Activated CD8-positive, alpha-beta T cell treated with anti-CD3 and anti-CD28 coated beads for 36 hours (primary cell): ENCODE measurements around the gene ALAS1. TPM values are rescaled to one million over a fixed set of nuclear protein-coding genes. Genes with fewer than 3 reads are reported as not detected.
"Not testable (repeated sequence)": the region's sequence is repeated elsewhere in the genome, so short reads cannot be mapped to it uniquely, and the experiment has no call there.

Experiments used
- ATAC-seq: fragments of 200-7000 bp; cut with Tn5 transposase; one replicate; pipeline ENCODE4 v1.10.0; 2021; ENCODE audit warnings: mild to moderate bottlenecking, moderate library complexity
- CTCF ChIA-PET: fragments of 350-600 bp; sonication (Branson Sonifier 250); formaldehyde crosslinking; loops from one replicate; lab custom pipeline; 2021; ENCODE audit warnings: antibody characterized with exemption; lab: Charles Lee
- POLR2A ChIA-PET: fragments of 350-600 bp; sonication (Branson Sonifier 250); formaldehyde crosslinking; loops from one replicate; lab custom pipeline; 2021; ENCODE audit warnings: antibody characterized with exemption; lab: Charles Lee
- DNase-seq: peaks from one replicate; pipeline ENCODE4 v3.0.0-alpha.2; 2020
- H3K27ac Mint-ChIP-seq: one replicate; pipeline ENCODE4 v1.8.0; 2021; ENCODE audit warnings: mild to moderate bottlenecking, mixed read lengths
- H3K27me3 Mint-ChIP-seq: one replicate; pipeline ENCODE4 v1.8.0; 2021; ENCODE audit warnings: mixed read lengths
- H3K36me3 Mint-ChIP-seq: one replicate; pipeline ENCODE4 v1.8.0; 2021; ENCODE audit warnings: low read depth, mixed read lengths
- H3K4me1 Mint-ChIP-seq: one replicate; pipeline ENCODE4 v1.8.0; 2021; ENCODE audit warnings: low read depth, mixed read lengths
- H3K4me3 Mint-ChIP-seq: one replicate; pipeline ENCODE4 v1.8.0; 2021; ENCODE audit warnings: mild to moderate bottlenecking, moderate library complexity, mixed read lengths
- H3K9me3 Mint-ChIP-seq: one replicate; pipeline ENCODE4 v1.8.0; 2021; ENCODE audit warnings: mixed read lengths
- CTCF ChIP-seq: fragments of 200-600 bp; IDR thresholded peaks from one replicate; pipeline ENCODE4 v1.8.0; 2022; ENCODE audit warnings: antibody characterized with exemption, mild to moderate bottlenecking
- intact Hi-C: fragments of 100-400 bp; cut with micrococcal nuclease; formaldehyde crosslinking; loops from one replicate; pipeline ENCODE4 v1.10.0; 2022
- total RNA-seq, 2 experiments: library from RNA; stranded (reverse); gene quantifications; one replicate each; pipeline ENCODE4 v1.2.3, GENCODE V29; 2021

The ALAS1 gene
- total RNA-seq, 2 experiments from 2014 or later: 54.3 to 54.6 TPM

GRCh38 chr3:52177701-52178042 is 20.3 kb upstream of the ALAS1 start:
- DNase-seq (no peak), ATAC-seq (no peak)
- ChIA-PET POLR2A (interaction anchor here (0.6 kb wide), 1 partner anchor 91 kb away, joined by 3 read pairs; no protein-coding TSS in a partner anchor), CTCF (no interaction called here)
- H3K4me3 Mint-ChIP-seq: no peak overlapping the region
- no peaks in the 10 kb centered on the region for H3K4me1 Mint-ChIP-seq
- no peaks in the 10 kb centered on the region for H3K9me3 Mint-ChIP-seq
- no peaks in the 10 kb centered on the region for H3K36me3 Mint-ChIP-seq
- H3K27me3 Mint-ChIP-seq: no peaks in the 10 kb centered on the region
- no peak for TF ChIP-seq CTCF
- H3K27ac Mint-ChIP-seq: no peak overlapping the region
- intact Hi-C loops: no loop called here

GRCh38 chr3:52178126-52178525 is 19.8 kb upstream of the ALAS1 start:
- H3K4me1 Mint-ChIP-seq, CTCF ChIA-PET, H3K27me3 Mint-ChIP-seq, H3K9me3 Mint-ChIP-seq, intact Hi-C loops, H3K27ac Mint-ChIP-seq, DNase-seq, H3K4me3 Mint-ChIP-seq, H3K36me3 Mint-ChIP-seq, ATAC-seq: not testable (repeated sequence)
- POLR2A ChIA-PET: interaction anchor here (0.6 kb wide), 1 partner anchor 90 kb away, joined by 3 read pairs; no protein-coding TSS in a partner anchor

- no peak for TF ChIP-seq CTCF
- ATAC-seq (no peak), DNase-seq (no peak)
- CTCF ChIA-PET: no interaction called here
- intact Hi-C loops: no loop called here
- H3K27me3 Mint-ChIP-seq: no peaks in the 10 kb centered on the region
- no peak overlapping the region for H3K4me3 Mint-ChIP-seq
- H3K27ac Mint-ChIP-seq: no peak overlapping the region
- H3K9me3 Mint-ChIP-seq: no peaks in the 10 kb centered on the region
- POLR2A ChIA-PET: no interaction called here
- H3K36me3 Mint-ChIP-seq: no peaks in the 10 kb centered on the region
- H3K4me1 Mint-ChIP-seq: no peaks in the 10 kb centered on the region
These were observed 19.4 kb upstream of the ALAS1 start for GRCh38 chr3:52178537-52178936.

- ATAC-seq: no peak
- no peaks in the 10 kb centered on the region for H3K36me3 Mint-ChIP-seq
- DNase-seq: no peak
- H3K4me3 Mint-ChIP-seq: no peak overlapping the region
- TF ChIP-seq CTCF: no peak
- no peaks in the 10 kb centered on the region for H3K4me1 Mint-ChIP-seq
- intact Hi-C loops: no loop called here
- POLR2A ChIA-PET: interaction anchor here (0.6 kb wide), 1 partner anchor 245 kb away, joined by 3 read pairs; no protein-coding TSS in a partner anchor
- no peaks in the 10 kb centered on the region for H3K27me3 Mint-ChIP-seq
- H3K27ac Mint-ChIP-seq: no peak overlapping the region
- no peaks in the 10 kb centered on the region for H3K9me3 Mint-ChIP-seq
- CTCF ChIA-PET: interaction anchor here (0.9 to 1.7 kb wide), 3 partner anchors 39 to 180 kb away, joined by 4 to 5 read pairs (median 5); no protein-coding TSS in a partner anchor
These were observed 16.4 kb upstream of the ALAS1 start for GRCh38 chr3:52181543-52181942.

GRCh38 chr3:52182196-52182595 is 15.8 kb upstream of the ALAS1 start:
- intact Hi-C loops: no loop called here
- ATAC-seq (peak; percentile 55), DNase-seq (no peak)
- Mint-ChIP-seq H3K4me3 (no peak overlapping the region), H3K27me3 (no peaks in the 10 kb centered on the region), H3K4me1 (no peaks in the 10 kb centered on the region), H3K36me3 (no peaks in the 10 kb centered on the region), H3K27ac (no peak overlapping the region), H3K9me3 (no peaks in the 10 kb centered on the region)
- POLR2A ChIA-PET: no interaction called here
- CTCF ChIA-PET: interaction anchor here (0.9 to 1.7 kb wide), 3 partner anchors 38 to 180 kb away, joined by 4 to 5 read pairs (median 5); no protein-coding TSS in a partner anchor
- no peak for TF ChIP-seq CTCF
